Activated T-cell treated with anti-CD3 and anti-CD28 coated beads for 24 hours (primary cell): Measurements from ENCODE around the gene GRIK4.

Source experiments
- DNase-seq: peaks from one replicate; pipeline ENCODE4 v3.0.0-alpha.2; 2020; ENCODE audit warnings: low read depth

GRIK4 gene

DNA sequence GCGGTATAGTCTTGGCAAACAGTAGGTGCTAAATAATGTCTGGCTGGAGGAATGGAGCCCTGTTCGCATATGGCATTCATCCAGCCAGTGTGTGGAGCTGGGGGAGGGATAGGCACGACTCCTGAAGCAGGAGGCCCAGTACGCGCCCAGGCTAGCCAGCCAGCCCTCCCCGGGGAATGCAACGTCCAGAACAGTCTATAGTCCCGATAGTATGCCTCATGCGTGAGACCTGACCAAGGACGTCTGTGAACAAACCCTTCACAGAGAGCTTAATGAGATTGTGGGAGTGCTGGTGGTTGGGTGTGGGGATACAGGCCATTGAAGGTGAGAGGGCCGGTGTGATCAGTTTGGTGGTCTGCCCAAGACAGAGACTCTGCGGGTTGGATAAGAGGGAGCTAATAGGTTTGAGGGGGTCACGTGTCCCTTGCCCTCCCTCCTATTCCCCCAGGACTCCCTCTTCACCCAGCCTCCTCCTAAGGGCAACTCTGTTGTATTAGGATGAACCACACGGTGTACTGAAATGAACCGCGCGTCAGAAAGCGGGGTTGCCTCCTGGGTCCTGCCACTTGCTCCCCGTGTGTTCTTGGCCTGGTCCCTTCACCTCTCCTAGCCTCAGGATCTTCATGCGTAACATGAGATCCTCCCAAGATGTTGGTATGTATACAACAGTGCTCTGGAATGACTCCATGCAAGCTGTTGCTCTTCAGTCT is 987 bp upstream of the GRIK4 start:
- no peak for DNase-seq

DNA sequence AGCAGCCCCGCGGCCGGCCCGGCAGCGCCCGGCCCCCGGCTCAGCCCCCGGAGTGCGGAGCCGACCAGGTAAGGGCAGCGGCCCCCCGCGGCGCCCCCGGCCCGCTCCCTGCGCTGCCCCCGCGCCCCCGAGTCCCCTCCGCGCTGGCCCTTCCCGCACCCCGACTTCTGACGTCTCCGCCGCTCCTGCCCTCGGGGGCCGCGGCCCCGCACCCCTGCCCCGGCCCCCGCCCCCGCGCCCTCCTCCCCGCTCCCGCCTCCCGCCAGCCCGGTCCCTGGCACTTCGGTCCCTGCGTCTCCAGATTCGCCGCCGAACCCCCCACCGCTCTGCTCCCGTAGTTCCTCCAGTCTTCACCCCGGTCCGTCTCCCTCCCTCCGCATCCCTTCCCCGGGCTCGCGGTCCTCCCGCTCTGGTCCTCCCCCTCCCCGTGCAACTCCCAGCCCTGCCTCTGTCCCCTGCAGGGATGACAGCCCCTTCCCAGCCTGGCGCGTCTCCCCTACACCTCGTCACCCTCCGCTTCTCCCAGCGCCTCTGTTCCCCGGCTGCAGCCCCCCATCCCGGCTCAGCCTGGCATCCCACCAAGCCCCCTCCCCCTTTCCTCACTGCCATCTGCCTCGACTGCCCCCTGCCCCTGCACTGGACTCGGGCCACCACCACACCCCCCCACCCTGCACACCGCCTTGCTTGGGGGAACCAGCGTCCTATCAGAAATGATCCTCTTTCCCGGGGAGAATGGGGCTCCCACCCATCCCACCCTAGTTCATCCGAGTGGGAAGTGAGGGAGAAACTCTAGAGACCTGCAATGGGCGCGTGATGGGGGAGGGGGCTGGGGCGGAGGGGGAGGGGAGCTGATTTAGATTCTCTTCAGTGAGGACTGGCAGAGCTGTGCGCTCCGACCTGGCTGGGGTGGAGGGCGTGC is 531 bp downstream of the GRIK4 start:
- DNase-seq, result no peak

DNA sequence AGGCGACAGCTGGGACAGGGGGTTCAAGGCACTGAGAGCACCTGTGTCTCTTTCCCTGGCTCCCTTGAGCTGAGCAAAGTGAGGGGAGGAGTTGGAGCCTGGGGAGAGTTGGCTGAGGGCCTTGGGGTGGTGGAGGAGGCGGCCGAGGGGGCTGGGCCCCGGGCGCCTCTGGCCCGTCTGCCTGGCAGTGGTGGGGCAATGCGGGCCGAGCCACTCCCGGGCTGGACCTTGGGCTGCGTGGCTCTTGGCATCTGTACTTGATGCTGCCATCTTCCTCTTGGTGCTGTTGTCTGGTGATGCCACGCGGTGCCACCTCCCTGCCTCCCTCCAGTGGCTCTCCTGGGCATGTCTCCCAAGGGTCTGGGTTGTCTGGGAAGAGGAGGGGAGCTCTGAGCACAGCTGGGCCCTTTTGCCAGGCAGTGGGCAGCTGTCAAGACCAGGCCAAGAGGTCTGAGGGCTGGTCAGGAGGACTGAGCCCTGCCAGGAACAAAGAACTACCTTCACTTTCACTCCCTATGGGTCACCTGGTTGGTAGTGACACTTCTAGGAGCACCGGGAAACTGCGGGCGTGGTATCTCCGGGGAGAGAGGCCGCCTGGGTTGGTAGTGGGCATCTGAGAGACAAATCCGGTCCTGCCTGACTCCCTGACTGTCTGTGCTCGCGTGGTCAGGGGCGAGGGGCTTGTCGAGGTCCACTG is 1.3 kb downstream of the GRIK4 start:
- no peak for DNase-seq

DNA sequence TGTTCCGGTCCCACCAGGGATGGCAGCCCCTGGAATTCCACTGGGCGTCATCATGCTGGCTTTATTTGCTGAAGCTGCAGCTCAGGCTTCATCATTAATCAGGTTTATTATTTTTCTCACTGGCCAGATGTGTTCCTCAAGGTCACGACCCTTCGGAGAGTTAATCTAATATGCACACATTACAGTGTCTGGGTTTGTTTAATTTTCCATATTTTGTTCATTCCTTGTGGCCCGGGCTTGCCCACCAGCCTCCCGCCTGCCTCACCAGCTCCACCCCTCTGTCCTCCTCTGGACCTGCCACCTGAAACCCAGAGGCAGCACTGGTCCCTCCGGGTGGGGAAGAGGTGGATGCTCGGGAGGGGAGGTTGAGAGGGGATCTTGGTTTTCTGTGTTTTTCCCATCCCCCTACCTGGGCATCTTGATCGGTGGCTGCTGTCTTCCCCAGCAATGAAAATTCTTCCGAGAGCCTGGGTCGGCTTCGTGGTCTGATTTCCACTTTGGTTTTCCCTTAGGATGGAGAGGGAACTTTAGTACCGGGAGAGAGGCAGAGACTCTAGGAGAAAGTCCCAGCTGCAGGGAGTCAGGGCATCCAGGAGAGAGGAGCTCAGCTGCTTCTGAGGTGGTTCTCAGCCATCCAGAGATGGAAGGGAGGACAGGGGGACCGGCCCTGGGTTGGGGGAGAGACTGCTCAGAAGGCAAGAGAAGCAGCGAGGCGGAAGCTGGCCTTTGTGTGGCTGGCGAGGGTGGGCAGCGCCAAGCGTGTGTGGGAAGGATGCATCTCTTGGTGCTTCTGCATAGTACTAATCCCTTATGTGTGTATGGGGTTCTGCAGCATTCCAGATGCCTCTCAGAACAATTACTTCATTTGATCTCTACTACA is 2.1 kb downstream of the GRIK4 start:
- no peak for DNase-seq

DNA sequence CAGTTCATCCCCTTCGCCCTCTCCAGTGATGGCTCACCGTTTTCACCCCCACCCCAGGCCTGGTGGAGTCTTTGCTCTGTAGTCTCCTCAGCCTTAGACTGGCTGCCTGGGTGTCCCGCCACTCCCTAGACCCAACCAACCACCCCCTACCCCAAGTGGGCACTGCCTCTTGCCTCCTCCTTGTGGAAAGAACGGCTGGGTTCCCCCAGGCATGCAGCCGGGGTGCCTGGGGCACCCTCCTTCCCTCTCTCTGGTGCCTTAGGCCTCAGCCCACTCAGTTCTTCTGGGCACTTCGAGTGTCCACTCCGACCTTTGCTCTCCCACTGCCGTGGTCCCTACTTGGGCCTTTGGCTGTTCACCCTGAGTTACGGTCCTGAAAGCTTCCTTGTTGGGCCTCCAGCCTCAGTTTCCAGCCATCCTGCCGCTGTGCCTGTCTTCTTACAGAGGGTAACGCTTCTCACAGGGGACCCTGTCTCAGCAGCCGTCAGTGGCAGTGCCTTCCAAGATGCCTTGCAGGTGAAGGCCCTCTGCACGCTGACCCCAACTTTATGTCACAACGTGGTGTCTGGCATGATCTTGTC is 3.1 kb downstream of the GRIK4 start:
- DNase-seq, result no peak

DNA sequence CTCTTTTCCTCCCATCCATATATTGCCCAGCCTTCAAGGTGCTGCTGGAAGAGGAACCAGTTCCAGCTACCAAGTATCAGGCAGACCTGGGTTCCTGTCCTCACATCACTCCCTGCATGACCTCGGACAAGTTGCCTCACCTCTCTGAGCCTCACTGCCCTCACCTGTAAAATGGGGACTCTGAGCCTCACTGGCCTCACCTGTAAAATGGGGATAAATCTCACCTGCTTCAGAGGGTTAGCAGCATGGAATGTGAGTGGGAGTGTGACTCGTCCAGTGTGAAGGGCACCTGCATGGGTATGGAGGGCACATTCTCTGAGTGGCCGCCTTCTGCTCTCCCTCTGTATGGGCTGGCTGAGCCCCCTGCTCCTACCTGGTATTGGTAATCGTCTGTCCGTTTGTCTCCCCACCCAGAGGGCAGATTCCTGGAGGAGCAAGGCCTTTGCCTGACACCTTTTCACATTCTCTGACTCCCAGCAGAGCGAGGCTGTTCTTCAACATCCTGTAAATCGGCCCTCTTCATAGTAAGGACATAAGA is 3.7 kb downstream of the GRIK4 start:
- no peak for DNase-seq

DNA sequence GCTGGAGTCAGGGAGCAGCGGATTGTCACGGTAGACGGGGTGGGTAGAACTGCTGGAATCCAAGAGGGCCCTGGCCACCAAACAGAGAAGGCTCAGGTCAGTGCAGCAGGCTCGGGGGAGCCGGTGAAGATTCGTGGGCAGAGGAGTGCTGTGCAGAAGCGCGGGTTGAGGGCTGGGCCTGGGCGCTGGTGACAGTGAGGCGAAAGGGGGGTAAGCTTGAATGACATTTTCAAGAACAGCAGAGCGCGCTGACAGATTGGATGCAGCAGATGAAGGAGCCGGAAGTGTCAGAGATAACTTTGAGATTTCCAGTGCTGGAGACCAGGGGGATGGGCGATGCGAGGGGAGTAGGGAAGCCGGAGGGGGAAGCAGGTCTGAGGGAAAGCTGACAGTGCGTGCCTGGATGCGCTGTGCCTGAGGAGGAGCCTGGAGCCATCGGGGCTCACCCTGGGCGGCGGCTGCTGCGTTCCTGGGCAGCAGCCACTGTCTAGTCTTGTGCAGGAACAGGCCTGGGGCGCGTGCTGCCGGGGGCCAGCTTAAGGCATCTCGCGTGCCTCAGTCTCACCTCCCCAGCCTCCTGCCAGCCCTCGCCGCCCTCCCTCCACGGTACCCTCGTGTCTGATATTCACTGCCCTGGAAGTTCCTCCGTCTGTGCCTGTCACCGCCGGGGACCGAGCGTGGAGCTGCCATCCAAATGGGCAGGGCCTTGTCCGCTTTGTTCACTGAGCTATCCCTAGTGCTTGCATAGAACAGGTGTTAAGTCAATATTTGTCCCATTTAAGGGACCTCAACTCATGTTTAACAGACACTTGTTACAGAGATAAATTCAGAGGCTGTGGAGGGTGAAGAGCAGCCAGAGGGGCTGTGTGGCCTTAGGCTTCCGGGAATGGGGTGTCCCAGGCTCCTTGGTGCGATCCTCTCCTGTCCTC is 5.2 kb downstream of the GRIK4 start:
- DNase-seq, result no peak

DNA sequence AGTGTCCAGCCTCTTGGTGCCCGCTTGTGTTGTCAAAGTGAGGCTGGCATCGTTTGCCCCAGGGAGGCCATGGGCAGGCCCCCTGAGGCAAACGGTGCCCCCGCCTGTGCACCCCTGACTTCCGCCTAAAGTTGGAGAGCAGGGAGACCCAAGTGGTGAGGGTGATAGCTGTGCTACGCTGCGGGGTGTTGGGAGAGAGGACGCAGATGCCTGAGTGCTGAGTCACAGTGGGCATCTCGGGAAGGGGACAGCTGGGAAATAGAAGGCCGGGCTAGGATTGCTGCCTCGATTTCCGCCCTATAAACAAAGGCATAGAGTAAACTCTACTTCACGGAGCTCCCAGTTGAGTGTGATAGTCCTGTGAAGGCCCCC is 5.8 kb downstream of the GRIK4 start:
- no peak for DNase-seq

DNA sequence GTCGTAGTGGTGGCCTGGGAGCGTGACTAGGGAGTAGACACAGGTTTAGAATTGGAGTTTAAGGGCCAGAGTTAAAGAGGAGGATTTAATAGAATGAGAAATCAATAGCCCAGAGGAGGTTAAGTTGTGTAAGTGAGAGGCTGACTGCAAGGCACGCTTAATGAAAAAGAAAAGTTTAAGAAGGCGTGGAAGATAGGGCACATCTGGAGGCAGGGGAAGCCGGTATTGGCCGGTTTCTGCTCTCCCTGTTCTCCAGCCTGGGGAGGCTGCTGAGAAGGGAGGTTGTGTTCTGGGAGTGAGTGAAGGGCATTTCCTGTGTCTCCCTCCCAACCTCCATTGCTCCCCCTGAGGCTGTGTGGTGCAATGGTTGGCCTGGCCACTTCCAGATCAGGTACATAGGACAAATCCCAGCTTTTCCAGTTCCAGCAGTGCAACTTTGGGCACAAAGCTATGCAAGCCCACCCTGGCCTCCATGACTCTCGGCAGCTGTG is 6.3 kb downstream of the GRIK4 start:
- DNase-seq, result no peak

DNA sequence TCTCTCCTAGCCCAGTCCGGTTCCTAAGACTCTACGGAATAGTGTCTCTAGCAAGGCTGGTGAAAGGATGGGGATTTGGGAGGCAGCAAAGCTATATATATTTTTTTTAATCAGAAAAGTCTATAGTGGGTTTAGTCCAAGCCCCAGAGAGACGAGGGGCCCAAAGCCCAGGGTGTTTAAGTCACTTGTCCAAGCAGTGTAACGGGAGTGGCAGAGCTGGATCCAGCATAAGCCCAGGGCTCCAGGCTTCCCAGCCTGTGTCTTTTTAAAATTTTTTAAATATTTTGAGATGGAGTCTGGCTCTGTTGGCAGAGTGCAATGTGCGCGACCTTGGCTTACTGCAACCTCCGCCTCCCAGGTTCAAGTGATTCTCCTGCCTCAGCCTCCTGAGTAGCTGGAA is 6.8 kb downstream of the GRIK4 start:
- DNase-seq, result no peak

DNA sequence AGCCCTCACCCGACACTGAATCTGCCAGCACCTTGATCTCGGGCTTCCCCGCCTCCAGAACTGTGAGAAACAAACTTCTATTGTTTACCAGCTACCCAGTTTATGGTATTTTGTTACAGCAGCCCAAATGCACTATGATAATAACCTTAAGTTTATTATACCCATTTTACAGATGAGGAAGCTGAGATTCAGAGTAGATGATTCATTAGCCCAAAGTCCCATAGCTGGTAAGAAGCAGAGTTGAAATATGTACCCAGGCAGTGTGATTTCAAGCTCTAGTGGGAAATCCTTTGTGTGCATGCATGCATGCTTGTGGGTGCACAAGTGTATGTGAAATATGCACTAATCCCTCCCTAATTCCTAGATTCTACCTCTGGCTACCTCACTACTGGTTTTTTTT is 7.9 kb downstream of the GRIK4 start:
- no peak for DNase-seq

DNA sequence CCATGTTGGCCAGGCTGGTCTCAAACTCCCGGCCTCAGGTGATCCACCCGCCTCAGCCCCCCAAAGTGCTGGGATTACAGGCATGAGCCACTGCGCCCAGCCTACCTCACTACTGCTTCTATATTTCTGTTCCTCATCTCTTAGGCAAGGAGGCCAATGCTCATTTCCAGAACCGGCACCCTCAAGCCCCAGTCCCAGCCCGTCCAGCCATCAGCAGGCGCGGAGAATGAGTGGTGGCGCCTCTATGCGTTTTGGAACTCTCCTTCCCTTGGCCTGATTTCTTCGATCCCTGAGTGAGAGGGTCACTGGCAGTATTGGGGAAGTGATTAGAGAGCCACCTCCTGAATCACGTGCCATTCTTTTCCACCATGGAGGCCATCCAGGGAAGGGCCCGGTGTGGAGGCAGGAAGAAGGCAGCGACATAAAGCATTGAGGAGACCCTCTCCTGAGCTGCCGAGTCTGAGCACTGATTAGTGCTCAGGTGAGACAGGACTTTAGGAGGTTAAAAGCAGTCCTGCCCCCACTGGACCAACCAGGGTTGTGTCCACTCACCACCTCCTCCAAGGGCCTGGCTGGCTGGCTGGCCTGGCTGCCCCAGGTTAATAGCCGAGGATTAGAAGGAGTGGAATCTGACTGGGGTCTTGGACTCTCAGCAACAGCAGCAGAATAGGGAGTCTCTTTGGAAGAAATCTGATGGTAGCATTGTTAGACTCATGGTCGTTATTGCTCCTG is 8.7 kb downstream of the GRIK4 start:
- DNase-seq, result no peak

DNA sequence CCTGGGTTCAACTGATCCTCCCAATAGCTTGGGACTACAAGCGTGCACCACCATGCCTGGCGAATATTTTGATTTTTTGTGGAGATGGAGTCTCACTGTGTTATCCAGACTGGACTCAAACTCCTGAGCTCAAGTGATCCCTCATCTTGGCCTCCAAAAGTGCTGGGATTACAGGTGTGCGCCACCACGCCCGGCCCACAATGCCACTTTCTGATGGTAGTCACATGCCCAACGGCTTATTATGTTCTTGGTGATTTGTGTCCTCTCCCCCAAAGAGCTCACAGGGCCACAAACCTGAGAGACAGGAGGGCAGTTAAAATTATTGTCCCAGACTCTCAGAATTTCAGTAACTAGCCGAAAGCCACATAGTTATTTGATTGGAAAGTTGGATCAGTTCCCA is 9.6 kb downstream of the GRIK4 start:
- DNase-seq, result no peak

DNA sequence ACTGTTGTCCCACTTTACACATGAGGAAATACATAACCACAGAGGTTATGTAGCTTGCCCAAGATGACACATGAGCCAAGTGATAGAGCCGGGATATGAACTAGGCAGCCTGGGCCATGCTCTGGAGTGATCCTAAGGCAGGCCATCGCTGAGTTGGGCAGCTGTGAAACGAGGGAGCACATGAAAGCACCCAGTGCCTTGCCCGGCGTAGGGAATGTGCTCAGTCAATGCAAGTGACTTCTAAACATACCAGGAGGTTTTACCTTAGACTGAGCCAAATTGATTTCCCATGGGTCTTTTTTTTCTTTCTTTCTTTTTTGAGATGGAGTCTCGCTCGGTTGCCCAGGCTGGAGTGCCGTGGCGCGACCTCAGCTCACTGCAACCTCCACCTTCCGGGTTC is 10.5 kb downstream of the GRIK4 start:
- no peak for DNase-seq

DNA sequence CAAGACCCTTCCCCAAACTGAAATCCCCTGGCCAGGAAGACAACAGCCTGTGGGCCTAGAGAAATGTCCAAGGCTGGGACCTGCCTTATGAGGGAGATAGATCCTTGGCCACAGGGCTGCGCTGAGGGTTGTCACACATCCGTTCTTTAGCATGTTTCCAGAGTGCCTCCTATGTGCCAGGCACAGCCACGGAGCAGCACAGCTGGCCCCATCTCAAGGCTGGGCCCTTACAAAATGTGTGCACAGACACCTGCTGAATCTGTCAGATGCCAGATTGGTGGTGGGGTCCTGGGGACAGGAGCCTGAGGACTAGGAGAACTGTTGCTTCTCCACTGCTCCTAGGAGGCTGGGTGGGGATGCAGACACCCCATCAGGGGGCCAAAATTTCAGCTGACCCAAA is 11.2 kb downstream of the GRIK4 start:
- DNase-seq, result no peak

DNA sequence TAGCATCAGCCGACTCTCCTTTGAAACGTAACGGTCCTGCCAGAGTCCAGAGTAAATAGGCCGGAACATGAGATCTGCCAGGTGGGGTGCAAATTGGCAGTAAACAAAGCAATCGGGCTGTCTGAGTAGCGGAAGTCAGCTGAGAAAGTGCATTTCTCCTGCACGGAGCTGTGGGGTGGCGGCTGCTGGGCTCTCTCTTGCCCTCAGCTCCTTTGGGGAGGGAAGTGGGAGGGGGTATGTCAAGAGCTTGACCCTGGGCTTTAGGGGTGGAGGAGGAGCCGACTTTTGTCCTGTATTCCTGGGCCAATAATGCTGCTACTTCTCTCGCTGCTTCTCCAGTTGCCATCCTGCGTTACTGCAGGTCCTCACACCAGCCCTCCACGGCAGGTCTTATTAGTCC is 11.6 kb downstream of the GRIK4 start:
- DNase-seq, result no peak

DNA sequence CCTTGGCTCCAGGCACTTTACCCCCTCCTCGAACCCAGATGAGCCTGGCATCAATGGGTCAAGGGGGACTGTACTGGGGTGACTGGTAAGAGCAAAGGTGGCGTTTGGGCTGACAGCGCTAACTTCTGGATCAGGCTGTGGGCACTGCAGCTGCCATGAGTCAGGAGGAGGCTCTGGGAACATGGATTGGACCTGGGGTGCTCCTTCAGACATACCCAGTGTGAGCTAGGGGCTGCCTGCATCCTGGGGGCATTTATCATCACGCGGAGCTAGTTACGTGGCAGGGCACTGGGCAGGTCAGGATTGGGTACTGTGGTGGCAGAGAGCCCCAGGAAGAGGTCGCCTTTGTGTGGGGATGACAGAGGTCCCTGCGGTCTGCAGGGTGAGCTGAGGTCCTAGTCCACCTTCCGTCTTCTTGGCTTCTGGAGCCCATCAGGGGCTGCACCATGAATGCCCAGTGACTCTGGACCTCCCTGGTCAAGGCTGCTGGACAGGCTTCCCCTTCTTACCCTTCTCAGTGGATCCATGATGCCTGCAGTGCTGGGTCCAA is 13.1 kb downstream of the GRIK4 start:
- DNase-seq, result no peak

DNA sequence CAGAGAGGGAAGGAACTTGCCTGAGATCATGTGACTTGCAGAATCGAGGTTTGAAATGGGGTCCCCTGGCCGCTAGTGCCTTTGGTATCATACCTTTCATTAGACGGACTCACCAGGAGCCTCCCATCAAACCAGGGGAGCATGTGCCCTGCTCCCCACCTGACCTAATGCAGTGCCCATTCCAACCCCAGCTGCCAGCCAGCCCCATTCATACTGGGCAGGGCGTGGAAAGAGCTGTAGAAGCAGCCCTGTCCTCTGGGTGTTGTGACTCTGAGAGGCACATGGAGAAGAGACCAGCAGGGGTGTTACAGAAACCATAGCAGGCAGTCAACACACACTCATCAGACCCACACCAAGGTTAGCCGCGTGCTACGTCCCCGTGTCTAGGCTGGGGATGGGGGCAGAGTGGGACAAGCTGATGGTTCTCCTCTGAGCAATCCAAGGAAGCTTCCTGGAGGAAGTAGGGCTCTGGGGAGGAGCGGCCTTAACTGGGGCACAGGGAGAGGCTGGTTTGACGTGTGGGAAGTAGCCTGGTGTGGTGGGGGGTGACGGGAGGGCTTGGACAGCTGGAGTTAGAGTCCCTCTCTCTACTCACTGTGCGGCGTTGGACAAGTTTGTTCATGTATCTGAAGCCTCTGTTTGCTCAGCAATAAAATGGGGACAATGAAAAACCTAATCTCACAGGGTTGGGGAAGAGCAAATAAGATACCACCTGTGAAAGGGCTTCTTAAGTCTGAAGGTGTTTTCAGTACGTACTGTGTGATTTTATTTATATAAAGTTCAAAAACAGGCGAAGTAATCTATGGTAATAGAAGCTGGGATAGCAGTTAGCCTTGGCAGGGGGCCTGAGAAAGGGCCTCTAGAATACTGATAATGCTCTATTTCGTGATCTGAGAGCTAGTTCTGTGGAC is 14.0 kb downstream of the GRIK4 start:
- no peak for DNase-seq
